ENCODE data around the gene LYZL4.

- TF ChIP-seq CTCF (IDR thresholded peaks at IDR 0.05) (no peak), POLR2A (IDR thresholded peaks at IDR 0.05) (no peak), POLR2AphosphoS5 (IDR thresholded peaks at IDR 0.05; ENCODE audit: insufficient read depth in 1 of 2, low read depth in 1 of 2) (no peak)
These were observed 15.7 kb downstream of the LYZL4 start for GRCh38 chr3:42394579-42395288.

Measured in vagina (tissue), 2 donors.